OCI-LY7 (cell line): ENCODE data around the gene RPL29. TPM values are rescaled to one million over a fixed set of nuclear protein-coding genes. Genes with fewer than 3 reads are reported as not detected.
A peak's percentile ranks its signal among the peaks of the same experiment; 100 is the strongest.

Experiments used
- BruUV-seq: library from RNA; stranded (reverse); fragments of 400-500 nt; replicated peaks from 2 replicates; lab custom pipeline; 2021; lab: Mats Ljungman, UMichigan
- CTCF ChIA-PET: fragments of 300-600 bp; sonication (Branson Sonifier 250); formaldehyde crosslinking; loops from one replicate; lab custom pipeline; 2022; ENCODE audit warnings: antibody characterized with exemption; ENCODE audit not compliant: unreplicated experiment; lab: Charles Lee
- POLR2A ChIA-PET: fragments of 300-600 bp; sonication (Branson Sonifier 250); formaldehyde crosslinking; loops from one replicate; lab custom pipeline; 2022; ENCODE audit warnings: antibody characterized with exemption; lab: Charles Lee
- DNase-seq: peaks from one replicate; pipeline ENCODE4 v3.0.0-alpha.2; 2015; ENCODE audit warnings: low spot score
- H2AFZ ChIP-seq: fragments of 200-600 bp; sonication (generic), shearing (Covaris generic); 2 replicates; pipeline ENCODE4 v1.6.1; 2014; ENCODE audit warnings: mild to moderate bottlenecking, antibody characterized with exemption, low read length, moderate library complexity
- H3K27ac ChIP-seq: fragments of 200-600 bp; sonication (generic); 2 replicates; pipeline ENCODE4 v1.5.1; 2014; ENCODE audit warnings: mixed run types, low read depth, mild to moderate bottlenecking, moderate library complexity, low read length, inconsistent platforms; ENCODE audit not compliant: poor library complexity, severe bottlenecking
- H3K36me3 ChIP-seq: fragments of 200-600 bp; sonication (generic); 2 replicates; pipeline ENCODE4 v1.6.1; 2014; ENCODE audit warnings: mild to moderate bottlenecking, antibody characterized with exemption, low read length, moderate library complexity, mixed read lengths; ENCODE audit not compliant: insufficient read depth
- H3K4me1 ChIP-seq: fragments of 200-600 bp; sonication (generic); 2 replicates; pipeline ENCODE4 v1.5.1; 2014; ENCODE audit warnings: mild to moderate bottlenecking, low read length; ENCODE audit not compliant: insufficient read depth, poor library complexity, severe bottlenecking
- H3K4me2 ChIP-seq: fragments of 200-600 bp; sonication (generic); 2 replicates; pipeline ENCODE4 v1.6.1; 2014; ENCODE audit warnings: mild to moderate bottlenecking, low read length
- H3K4me3 ChIP-seq: fragments of 200-600 bp; sonication (generic); 2 replicates; pipeline ENCODE4 v1.5.1; 2014; ENCODE audit warnings: mild to moderate bottlenecking, low read depth, low read length; ENCODE audit not compliant: poor library complexity, severe bottlenecking
- H3K79me2 ChIP-seq: fragments of 200-600 bp; sonication (generic); 2 replicates; pipeline ENCODE4 v1.6.1; 2016; ENCODE audit warnings: low read depth, mild to moderate bottlenecking, low read length, moderate library complexity, mixed read lengths; ENCODE audit not compliant: insufficient read depth
- H3K9me2 ChIP-seq: fragments of 200-600 bp; sonication (generic); 2 replicates; pipeline ENCODE4 v1.6.1; 2016; ENCODE audit warnings: mild to moderate bottlenecking, low read length, mixed read lengths; ENCODE audit not compliant: insufficient read depth
- H3K9me3 ChIP-seq: fragments of 200-600 bp; sonication (generic); 2 replicates; pipeline ENCODE4 v1.6.1; 2014; ENCODE audit warnings: mild to moderate bottlenecking, mixed run types, low read length, mixed read lengths
- H4K20me1 ChIP-seq: fragments of 200-600 bp; sonication (generic); 2 replicates; pipeline ENCODE4 v1.6.1; 2014; ENCODE audit warnings: mild to moderate bottlenecking, antibody characterized with exemption, low read length, moderate library complexity, mixed read lengths; ENCODE audit not compliant: insufficient read depth
- EZH2phosphoT487 ChIP-seq: fragments of 200-600 bp; sonication (generic); IDR thresholded peaks from 2 replicates; pipeline ENCODE4 v1.6.1; 2018; ENCODE audit warnings: low read depth, borderline replicate concordance, mild to moderate bottlenecking, mixed run types, antibody characterized with exemption, low read length, moderate library complexity, mixed read lengths
- intact Hi-C: fragments of 100-400 bp; cut with micrococcal nuclease; formaldehyde crosslinking; loops from one replicate; pipeline ENCODE4 v1.10.0; 2022; ENCODE audit not compliant: unreplicated experiment
- total RNA-seq, 2 experiments: library from RNA; depleted of rRNA in 1 of 2; stranded (reverse); fragments of >200 nt in 1 of 2; shearing (Covaris generic) in 1 of 2; gene quantifications; 2 replicates each; pipeline ENCODE4 v1.2.3, GENCODE V29; 2014 to 2022
- TF ChIP-seq, protein P1 (sequence below): fragments of 200-600 bp; sonication (generic); conservative IDR thresholded peaks from 2 replicates; pipeline ENCODE4 v1.5.1; 2014; ENCODE audit warnings: mild to moderate bottlenecking, antibody characterized with exemption, low read length, moderate library complexity, mixed read lengths

The RPL29 gene
- total RNA-seq, 2 experiments from 2014 or later: 1,535 to 1,781 TPM

- TSS peak; percentile 75 for BruUV-seq
- intact Hi-C loops: no loop called here
These were observed 26.6 kb downstream of the RPL29 start for GRCh38 chr3:51968883-51969678.

GRCh38 chr3:51968170-51968775 is 27.4 kb downstream of the RPL29 start:
- Histone ChIP-seq H3K4me1 (peaks cover 10% of the 10 kb centered on the region), H3K9me2 (no peaks in the 10 kb centered on the region), H3K9me3 (no peaks in the 10 kb centered on the region), H3K27ac (no peak overlapping the region), H3K4me3 (peak overlapping the region; percentile 51), H2AFZ (no peak overlapping the region), H4K20me1 (no peaks in the 10 kb centered on the region), H3K4me2 (peak overlapping the region; percentile 45; the same call in 1 of the 2 replicates), H3K36me3 (no peaks in the 10 kb centered on the region), H3K79me2 (no peaks in the 10 kb centered on the region)
- POLR2A ChIA-PET: no interaction called here
- intact Hi-C loops: no loop called here
- CTCF ChIA-PET: interaction anchor here (0.5 to 0.7 kb wide), 3 partner anchors 14 to 725 kb away, joined by 3 to 8 read pairs (median 4); no protein-coding TSS in a partner anchor
- no TSS peak for BruUV-seq
- DNase-seq: no peak
- TF ChIP-seq EZH2phosphoT487: 0 out of 2 replicates have a peak, but pooled peaks have one; percentile 12
- TF ChIP-seq, protein P1, sequence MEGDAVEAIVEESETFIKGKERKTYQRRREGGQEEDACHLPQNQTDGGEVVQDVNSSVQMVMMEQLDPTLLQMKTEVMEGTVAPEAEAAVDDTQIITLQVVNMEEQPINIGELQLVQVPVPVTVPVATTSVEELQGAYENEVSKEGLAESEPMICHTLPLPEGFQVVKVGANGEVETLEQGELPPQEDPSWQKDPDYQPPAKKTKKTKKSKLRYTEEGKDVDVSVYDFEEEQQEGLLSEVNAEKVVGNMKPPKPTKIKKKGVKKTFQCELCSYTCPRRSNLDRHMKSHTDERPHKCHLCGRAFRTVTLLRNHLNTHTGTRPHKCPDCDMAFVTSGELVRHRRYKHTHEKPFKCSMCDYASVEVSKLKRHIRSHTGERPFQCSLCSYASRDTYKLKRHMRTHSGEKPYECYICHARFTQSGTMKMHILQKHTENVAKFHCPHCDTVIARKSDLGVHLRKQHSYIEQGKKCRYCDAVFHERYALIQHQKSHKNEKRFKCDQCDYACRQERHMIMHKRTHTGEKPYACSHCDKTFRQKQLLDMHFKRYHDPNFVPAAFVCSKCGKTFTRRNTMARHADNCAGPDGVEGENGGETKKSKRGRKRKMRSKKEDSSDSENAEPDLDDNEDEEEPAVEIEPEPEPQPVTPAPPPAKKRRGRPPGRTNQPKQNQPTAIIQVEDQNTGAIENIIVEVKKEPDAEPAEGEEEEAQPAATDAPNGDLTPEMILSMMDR: no peak

More at GRCh38 chr3:51968883-51969678, 26.6 kb downstream of the RPL29 start:
- no peaks in the 10 kb centered on the region for H3K9me2 ChIP-seq
- CTCF ChIA-PET: interaction anchor here (0.5 to 0.6 kb wide), 2 partner anchors 14 to 25 kb away, joined by 3 to 4 read pairs; no protein-coding TSS in a partner anchor
- H2AFZ ChIP-seq: no peak overlapping the region
- no peaks in the 10 kb centered on the region for H3K79me2 ChIP-seq
- TF ChIP-seq, protein P1: no peak
- no peak for TF ChIP-seq EZH2phosphoT487
- H3K36me3 ChIP-seq: no peaks in the 10 kb centered on the region
- no peak overlapping the region for H3K4me3 ChIP-seq
- H4K20me1 ChIP-seq: no peaks in the 10 kb centered on the region
- no peak overlapping the region for H3K27ac ChIP-seq
- no peaks in the 10 kb centered on the region for H3K9me3 ChIP-seq
- H3K4me2 ChIP-seq: no peak overlapping the region
- DNase-seq: no peak
- POLR2A ChIA-PET: no interaction called here
- peaks cover 11% of the 10 kb centered on the region for H3K4me1 ChIP-seq
